Inflammatory macrophage treated with lipopolysaccharide for 1 hour (primary cell): ENCODE measurements around the gene ANGEL2.
"Not testable (repeated sequence)": the region's sequence is repeated elsewhere in the genome, so short reads cannot be mapped to it uniquely, and the experiment has no call there.

Experiments used
- DNase-seq, 2 donors: peaks; one replicate each; pipeline ENCODE4 v3.0.0-alpha.2; 2020 to 2022

The ANGEL2 gene

DNA sequence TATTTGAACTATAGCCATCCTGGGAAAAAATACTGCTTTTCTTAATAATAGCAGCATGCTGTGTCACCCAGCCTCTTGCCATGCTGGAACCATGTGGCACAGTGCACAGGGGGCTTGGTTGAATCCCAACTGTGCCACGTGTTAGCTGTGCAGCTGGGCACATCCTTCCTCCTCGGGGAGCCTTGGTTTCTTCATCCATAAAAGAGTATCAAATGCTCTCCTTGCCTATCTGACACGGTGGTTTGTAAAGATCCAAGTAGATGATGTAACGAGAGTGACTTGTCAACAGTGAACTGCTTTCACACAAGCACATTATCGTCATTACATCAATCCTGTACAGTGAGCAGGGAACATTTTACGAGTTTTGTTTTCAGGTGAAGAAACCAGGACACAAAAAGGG is 41.0 kb downstream of the ANGEL2 start:
- DNase-seq = no peak

GRCh38 chr1:212973899-212974298 is 41.8 kb downstream of the ANGEL2 start:
- DNase-seq = no peak

- no peak for DNase-seq
Measured at GRCh38 chr1:212973426-212973825, 42.2 kb downstream of the ANGEL2 start.

GRCh38 chr1:212971312-212971711 is 44.4 kb downstream of the ANGEL2 start:
- DNase-seq = no peak

DNA sequence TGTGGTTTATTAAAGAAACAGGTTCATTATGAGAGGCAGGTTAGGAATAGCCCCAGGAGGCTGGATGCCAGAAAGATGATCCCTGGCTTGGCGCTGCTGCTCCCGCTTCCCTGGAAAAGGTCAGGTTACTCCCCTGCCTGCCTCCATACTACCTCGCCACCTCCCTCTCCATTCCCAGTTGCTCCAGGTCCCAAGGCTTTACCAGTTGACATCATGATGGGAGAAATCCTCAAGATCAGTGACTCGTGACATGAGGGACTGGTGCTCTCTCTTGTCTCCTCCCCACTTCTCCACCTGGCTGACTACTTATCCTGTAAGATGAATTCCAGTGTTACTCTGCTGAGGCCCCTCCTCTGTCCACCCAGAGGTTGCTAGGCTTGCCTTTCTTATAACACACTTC is 45.6 kb downstream of the ANGEL2 start:
- no peak for DNase-seq

GRCh38 chr1:212968368-212968863 is 47.3 kb downstream of the ANGEL2 start:
- DNase-seq = no peak

DNA sequence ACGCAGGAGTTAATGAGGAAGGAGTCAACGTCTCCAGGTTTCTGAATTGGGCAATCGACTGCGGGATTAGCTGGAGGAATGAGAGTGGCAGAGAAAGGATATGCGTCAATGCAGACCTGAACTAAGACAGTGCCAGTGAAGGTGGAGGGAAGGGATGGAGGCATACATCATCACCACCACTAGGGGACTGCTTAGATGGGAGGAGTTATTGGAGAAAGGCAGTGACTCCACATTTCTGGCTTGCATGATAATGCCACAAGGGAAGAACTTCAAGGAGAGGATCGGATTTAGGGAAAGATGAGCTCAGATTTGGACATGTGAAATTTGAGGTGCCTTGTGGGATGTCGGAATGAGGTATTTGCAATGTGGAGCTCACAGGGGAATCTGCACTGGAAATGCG is 47.9 kb downstream of the ANGEL2 start:
- peak in 1 of 2 donors; percentile 34 for DNase-seq

DNA sequence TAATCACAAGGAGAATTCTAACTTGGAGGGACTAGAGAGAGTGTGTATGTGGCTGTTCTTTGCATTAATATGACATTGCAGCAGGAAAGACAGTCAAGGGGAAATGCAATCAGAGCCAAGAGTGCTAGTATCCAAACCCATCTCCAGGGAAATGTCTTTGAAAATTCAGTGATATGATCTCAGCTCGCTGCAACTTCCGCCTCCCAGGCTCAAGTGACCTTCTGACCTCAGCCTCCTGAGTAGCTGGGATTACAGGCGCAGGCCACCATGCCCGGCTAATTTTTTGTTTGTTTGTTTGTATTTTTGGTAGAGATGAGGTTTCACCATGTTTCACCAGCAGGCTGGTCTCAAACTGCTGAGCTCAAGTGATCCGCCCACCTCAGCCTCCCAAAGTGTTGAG is 49.1 kb downstream of the ANGEL2 start:
- DNase-seq = no peak

- not testable (repeated sequence) for DNase-seq
Measured at GRCh38 chr1:212964993-212965392, 50.7 kb downstream of the ANGEL2 start.

GRCh38 chr1:212964102-212964501 is 51.6 kb downstream of the ANGEL2 start:
- DNase-seq = no peak

DNA sequence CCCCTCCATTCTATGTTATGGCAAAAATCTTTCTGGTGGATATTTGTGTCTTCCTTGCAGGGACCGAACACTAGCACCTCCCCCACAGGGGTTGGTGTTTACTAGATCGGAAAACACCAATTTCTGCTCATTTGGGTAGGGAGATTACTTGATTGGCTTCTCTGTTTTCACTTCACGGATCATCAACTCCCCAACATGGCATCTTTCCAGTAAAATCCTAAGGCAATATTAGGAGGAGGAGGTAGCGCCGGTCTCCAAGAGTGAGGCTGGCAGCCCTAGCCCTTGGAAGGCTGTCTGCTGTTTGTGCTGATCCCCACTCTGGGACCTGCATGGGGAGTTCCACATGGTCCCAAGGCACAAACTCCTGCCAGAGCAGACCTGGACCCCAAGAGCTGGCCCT is 53.2 kb downstream of the ANGEL2 start:
- no peak for DNase-seq

- DNase-seq = no peak
Measured at GRCh38 chr1:212960932-212961331, 54.7 kb downstream of the ANGEL2 start.

- DNase-seq = no peak
Measured at GRCh38 chr1:212959266-212960220, 56.1 kb downstream of the ANGEL2 start.

DNA sequence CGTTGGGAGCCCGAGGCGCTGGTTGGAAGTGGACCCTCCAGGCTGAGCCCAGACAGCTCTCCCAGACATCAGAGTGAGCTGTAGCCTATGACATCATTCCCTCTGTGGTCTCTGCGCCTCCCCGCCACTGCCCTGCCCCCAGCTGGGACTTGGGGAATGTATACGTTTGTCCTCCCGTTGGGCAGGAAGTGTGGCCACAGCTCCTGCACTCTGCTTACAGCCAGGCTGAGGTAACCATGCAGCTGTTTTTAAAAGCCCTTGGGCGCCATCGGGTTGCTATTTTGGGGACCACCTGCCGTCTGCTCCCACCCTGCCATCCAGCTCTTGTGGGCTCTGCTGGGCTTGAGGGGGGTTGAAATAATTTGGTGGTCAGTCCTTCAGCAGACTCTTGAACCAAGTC is 57.5 kb downstream of the ANGEL2 start:
- no peak for DNase-seq

DNA sequence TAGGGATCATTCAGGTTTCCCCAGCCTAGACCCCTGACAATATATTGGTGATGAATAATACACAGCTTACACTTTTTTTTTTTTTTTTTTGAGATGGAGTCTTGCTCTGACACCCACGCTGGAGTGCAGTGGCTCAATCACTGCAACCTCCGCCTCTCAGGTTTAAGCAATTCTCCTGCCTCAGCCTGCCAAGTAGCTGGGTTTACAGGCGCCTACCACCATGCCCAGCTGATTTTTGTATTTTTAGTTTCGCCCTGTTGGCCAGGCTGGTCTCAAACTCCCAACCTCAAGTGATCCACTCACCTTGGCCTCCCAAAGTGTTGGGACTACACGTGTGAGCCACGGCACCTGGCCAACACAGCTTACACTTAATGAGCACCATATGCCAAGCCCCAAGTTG is 58.1 kb downstream of the ANGEL2 start:
- no peak for DNase-seq

DNA sequence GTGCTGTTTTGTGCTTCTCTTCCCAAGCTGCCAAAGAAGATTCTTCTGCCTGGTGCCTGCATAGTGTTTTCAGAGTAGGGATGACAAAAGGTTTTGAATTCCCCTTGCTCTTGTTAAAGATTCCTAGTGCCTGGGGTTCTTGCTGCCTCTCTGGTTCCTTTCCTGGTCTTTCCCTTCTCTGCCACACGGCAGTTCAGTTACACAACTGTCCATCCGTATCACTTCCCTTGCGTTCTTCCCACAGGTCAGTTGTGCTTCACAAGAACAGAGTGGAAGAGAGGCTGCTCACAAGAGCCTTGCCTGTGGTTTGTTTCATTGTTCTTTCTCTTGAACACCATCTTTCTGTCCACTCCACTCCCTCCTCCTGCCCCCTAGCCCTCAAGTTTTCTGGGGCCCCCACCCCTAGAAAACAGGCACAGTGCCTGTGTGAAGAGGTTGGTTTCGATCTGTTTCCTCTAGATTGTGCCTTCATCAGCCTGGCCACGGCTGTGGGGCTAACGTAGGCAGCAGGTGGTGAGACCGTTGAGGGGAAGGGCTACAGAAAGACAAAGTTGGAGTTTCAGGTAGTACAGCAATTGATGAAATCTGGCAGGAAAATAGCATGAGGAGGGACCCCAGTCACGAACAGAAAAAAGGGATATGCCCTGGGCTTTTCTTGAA is 59.6 kb downstream of the ANGEL2 start:
- DNase-seq = peak; percentile 32 to 58

GRCh38 chr1:212955098-212955497 is 60.6 kb downstream of the ANGEL2 start:
- peak in 1 of 2 donors; percentile 24 for DNase-seq

GRCh38 chr1:212954514-212954913 is 61.2 kb downstream of the ANGEL2 start:
- DNase-seq = no peak

DNA sequence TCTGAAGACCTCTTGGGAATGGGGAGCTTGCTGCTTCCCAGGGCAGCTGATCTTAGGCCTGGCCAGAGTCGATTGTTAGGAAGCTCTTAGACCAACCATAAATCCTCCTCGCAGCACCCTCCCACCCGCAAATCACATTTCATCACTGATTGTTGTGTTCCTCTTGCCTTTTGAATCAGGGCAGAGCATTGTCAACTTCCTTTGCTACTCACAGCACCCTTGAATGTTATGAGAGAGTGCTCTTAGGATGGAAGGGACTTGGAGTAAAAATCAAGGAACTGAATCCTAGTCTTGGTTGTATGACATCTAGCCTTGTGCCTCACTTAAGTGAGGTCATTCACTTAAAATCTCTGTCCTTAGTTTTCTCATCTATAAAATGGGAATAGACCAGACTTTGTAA is 62.3 kb downstream of the ANGEL2 start:
- peak; percentile 16 to 24 for DNase-seq

GRCh38 chr1:212952641-212952976 is 63.1 kb downstream of the ANGEL2 start:
- no peak for DNase-seq

DNA sequence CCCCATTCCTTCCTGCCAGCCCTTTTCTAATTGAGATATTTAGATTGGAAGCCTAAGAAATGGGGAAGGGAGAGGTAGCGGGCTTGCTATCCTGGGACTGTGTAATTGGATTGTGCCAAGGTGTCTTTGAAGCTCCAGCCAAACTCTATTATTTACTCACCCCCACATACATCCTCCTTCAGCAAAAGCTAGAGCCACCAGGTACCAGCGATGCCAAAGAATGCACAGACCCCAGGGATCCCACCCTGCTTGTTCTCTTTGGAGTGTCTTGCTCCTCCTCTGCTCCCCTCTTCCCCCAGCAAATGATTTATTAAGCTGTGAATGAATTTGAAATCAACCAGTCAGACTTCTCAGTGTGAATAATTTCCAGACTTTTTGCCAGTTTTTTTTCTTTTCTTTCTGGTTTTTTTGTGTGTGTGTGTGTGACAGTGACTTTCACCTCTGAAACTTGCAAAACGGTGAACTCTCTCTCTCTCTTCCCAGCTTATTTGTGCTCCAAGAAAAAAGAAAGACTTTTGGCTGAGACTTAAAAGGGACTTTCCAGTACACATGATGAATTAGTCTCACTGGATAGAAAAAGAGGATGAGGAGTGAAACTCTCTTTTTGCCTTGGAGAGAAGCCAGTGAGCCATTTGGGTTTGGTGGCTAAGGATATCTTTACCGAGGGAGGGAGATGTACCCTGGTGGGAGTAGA is 63.6 kb downstream of the ANGEL2 start:
- DNase-seq = no peak

GRCh38 chr1:212951126-212951946 is 64.3 kb downstream of the ANGEL2 start:
- no peak for DNase-seq
